ENCODE data around the gene SPATA24.
"Not testable (repeated sequence)": the region's sequence is repeated elsewhere in the genome, so short reads cannot be mapped to it uniquely, and the experiment has no call there.

Gene SPATA24

DNA sequence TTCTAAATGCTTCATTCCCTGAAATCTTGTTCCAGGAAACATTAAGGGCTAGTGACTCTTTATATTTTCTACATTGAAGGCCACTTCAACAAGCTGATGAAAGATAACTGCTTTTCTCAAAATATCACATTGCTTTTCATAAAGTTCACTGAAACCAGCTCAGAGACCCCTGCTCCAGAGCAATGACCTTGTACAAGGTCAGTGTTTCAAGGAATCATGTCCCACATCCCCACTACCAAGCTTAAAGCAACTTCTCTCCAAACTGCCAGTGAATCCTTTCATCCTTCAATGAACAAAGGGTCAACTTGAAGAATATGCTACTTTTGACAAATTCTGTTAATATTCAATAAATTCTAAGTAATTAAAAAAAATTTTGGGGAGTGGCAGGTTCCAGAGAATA, 12.0 kb upstream of the SPATA24 start:
- no peak for DNase-seq

DNA sequence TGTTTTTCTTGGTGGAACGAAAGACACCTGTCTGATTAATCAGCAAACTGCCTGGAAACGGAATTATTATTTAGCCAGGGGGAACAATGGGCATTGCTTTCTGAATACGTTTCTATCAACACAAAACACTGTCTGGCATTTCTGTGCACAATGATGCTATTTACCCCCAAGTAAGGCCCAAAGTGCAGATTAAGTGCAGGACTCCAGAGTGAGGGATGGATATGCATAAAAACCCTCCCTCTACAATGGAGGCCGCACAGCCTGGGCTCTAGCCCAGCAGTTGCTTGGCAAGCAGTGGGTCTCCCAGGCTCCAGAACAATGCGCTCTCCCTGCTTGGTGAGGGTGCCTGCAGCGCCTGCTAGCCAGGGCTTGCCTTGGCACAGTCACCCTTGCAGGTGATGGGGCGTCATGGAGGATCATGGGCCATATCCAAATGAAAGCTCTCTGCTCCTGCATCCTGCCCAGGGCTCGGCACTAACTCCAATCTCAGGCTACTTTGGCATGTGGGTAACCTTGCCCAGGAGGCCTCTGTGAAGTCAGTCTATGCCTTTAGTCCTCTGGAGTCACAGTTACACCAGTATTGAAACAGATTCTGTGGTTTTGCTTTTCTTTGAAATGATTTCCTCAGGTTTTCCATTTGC, 11.5 kb upstream of the SPATA24 start:
- no peak for DNase-seq

DNA sequence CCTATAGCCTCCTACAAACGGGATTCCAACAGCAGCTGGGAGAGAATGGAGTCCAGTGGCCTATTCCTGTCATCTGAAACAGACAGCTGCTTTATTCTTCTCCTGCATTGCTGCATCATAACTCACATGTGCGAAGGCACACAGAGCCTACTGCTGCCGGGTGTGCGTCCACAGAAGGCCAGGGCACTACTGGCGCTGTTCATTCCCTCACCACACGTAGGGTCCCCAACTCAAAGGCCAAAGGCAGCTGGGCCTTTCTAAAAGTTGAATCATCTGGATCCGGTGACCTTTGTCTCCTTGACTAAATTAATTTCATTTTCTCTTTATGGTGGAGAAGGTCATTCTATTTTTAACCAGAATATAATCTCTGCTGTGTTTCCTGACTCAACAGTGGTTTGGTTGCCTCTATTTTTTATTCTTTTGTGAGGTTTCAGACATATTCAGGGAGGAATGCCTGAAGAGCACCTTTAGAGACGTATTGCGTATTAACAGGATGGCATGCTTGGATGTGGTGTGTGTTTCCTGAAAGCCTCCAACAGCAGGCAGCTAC, 10.8 kb upstream of the SPATA24 start:
- no peak for DNase-seq

DNA sequence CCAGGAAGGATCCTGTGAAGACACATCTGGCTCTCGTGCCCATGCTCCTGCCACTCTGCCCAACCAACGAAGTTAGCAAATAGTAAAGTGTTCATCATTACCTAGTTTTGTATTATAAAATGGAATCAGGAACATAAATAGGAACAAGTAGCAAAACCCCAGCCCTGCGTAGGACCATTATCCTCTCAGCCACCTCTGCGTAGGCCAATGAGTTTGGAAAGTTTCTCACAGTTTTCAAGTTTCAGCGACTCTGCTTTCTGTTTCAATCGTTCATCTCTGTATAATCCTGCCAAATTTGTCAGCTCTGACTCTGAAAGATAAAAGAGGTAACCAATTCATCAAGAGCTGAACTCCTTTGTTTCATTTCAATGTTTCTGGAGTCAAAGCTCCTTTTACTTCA, 10.1 kb upstream of the SPATA24 start:
- DNase-seq: no peak

DNA sequence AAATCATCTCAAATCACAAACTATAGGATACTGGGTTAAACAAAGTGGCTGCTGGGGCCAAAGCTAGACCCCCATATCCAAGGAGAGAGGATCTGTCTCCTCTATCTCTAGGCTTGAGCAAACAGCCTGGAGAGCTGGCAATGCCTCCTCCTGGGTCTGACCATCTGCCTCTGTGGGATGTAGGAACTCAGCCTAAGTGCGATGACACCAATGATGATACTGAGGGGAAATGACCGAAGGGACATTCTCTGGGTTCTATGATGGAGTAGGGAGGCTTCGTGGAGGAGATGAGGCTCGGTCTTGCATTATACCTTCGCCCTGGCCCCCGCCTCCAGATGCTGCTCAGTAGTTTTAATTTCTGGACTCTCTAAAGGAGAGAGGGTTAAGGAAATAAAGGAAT, 9.3 kb upstream of the SPATA24 start:
- DNase-seq: no peak

DNA sequence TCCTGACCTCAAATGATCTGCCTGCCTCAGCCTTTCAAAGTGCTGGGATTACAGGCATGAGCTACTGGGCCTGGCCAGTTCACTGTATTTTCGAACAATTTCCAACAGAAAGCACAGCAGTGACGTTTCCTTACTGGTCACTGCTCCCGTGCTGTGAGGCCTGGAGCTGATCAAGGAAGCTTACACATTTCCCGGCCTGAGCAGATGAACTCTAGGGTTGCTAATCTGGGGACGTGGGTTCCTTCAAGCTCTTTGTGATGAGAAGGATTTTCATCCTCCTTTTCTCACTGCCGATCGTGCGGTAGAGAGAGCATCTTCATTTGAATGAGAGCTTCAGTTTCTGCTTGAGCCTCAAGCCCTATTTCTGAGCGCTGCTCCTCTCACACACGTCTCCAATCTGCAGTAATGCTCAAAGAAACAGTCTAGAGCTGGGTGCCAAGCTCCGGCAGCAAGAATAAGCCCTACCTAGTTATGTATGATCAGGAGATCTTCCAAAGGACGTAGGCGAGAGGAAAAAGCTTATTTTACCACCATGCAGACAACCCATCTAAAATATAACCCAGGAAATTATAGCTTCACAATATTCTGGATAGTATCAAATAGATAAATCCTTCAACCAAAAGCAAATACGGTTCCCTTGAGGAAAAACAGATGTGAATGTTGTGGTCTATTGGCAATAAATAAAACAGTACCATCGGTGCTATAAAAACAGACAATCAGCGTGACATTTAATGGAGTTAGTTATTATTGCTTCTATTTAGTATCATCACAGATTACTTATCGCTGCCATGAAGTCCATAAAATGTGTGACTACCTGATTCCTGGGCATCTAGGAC, 7.3 kb upstream of the SPATA24 start:
- DNase-seq: no peak

DNA sequence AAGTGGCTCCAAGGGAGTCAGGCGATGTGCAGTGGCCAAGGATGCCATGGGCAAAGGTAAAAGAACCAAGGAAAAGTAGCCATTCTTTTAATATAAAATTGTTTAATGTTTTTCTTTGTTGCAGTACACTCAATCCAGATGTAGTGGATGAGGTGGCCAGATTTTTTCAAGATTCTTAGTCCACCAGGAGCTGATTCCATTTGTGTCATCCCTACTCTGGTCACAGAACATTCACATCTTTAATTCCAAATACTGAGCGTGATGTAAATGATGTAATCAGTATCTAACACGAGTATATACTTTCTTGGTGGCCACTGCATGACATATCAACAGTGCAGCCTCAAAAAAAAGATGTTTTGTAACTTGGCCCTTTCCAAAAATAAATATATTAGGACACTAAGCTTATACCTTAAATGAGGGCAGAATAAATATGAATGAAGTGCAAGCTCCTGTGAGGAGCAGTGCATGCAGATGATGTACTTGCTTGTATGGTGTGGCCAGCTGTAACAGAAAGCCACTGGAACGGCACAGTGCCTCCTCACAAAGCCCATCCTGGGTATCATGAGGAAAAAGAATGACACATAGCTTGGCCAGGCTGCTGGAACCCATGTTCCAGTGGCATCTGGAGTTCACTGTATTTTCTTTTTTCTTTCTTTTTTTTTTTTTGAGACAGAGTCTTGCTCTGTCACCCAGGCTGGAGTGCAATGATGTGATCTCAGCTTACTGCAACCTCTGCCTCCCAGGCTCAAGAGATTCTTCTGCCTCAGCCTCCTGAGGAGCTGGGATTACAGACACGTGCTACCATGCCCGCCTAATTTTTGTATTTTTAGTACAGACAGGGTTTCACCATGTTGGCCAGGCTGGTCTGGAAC, 6.5 kb upstream of the SPATA24 start:
- DNase-seq: no peak

DNA sequence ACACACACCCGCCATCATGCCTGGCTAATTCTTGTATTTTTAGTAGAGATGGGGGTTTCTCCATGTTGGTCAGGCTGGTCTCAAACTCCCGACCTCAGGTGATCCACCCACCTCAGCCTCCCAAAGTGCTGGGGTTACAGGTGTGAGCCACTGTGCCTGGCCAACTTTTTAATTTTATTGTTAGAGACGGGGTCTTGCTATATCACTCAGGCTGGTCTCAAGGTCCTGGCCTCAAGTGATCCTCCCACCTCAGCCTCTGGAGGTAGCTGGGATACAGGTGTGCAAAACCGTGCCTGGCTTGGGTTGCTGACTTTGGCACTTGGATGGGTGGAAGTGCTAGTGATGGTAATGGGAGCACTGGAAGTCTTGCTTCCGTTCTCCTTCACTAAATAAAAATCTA, 5.2 kb upstream of the SPATA24 start:
- not testable (repeated sequence) for DNase-seq

DNA sequence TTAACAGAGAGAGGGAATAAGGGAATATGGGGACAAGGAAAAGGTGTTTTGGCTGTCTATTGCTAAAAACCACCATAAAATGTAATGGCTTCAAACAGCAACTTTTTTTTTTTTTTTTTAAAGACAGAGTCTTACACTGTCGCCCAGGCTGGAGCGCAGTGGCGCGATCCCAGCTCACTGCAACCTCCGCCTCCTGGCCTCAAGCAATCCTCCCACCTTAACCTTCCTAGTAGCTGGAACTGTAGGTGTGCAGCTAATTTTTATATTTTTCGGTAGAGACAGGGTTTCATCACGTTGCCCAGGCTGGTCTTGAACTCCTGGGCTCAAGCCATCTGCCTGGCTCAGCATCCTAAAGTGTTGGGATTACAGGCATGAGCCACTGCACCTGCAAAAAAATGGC, 4.3 kb upstream of the SPATA24 start:
- no peak for DNase-seq

DNA sequence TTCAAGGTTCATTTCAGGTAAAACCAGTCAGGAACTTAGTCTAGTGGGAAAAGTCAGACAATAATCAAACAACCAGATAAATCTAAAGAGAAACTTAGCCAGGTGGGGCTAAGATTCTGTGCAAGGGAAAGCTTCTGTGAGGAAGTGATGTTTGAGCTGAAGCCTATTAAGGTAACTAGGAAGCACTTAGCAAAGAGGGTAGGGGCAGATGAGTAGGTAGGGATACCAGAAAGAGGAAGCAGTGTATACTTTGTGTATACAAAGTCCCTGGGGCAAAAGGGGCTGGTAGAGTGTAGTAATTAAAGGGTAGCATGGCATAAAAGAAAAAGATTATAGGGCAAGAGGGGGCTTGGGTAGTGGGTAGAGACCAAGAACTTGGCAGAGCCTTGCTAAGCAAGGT, 3.6 kb upstream of the SPATA24 start:
- DNase-seq: no peak

DNA sequence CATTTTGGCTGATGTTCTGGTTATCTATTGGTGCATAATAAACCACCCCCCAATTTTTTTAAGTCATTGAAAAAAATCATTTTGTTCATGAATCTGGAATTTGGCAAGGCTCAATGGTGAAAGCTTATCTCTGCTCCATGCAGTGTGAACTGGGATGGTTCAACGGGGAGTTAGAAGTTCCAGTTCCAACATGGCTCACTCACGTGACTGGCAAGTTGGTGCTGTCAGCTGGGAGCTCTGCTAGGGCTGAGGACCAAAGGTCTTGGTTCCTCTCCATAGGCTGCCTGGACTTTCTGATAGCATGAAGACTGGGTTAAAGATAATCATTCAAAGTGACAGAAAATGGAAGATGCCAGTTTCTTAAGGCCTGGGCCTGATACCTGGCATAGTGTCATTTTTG, 3.1 kb upstream of the SPATA24 start:
- DNase-seq: no peak

DNA sequence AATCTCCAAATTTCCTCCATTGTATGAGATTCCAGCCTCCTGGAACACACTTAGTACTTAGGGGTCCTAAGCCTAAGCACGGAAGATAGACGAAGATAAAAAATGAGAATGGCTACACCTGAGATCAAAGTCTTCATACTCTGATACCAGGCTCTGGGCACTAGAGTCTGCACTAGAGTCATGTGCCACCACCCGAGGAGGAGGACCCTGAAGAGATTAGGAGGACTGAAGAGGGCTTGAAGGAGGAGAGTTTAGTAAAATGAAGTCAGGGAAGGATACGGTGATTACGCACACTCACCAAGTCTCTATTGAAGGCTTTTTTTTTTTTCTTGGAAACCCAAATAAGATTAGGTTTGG, 573 bp upstream of the SPATA24 start:
- DNase-seq: no peak

DNA sequence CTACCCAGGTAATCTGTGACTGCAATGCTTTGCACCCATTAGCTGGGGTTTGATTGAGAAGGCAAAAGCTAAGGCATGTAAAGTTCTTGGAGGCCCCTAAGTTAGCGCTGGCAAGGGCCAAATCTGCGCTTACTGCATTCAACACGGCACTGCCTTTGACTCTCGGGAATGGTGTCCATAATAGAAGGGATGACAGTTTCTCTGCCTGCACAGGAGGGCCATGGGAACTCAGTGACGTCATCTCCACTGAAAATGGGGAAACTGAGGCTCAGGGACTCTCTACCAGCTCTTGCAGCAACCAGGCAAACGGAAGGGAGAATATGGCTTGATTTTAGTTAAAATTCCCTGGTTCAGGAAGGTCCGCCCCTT, 487 bp downstream of the SPATA24 start:
- no peak for DNase-seq

DNA sequence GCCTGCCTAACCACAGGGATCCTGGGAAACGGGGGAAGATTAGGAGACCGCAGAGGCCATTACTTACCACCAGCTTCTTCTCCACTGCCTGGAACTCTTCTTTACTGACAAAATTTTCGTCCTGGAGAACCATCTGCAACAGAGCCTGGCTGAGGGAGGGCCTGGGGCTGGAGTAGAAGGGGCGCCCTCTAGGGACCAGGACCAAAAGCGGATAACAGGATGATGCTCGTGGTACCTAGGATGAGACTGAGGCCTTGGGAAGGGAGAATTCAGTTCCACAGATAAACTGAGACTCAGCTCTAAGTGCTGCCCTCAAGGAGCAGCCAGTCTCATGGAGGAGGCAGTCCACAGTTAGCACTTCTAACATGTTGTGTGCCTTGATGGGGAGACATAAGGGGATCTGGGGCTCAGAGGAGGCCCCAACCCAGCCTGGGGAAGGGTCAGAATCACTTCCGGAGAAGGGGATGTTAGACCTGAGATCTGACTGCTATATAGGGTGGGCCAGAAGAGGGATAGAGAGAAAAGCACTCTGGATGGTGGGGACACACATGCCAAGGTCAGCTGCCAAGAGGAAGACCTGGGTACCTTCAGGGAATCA, 1.2 kb downstream of the SPATA24 start:
- no peak for DNase-seq

DNA sequence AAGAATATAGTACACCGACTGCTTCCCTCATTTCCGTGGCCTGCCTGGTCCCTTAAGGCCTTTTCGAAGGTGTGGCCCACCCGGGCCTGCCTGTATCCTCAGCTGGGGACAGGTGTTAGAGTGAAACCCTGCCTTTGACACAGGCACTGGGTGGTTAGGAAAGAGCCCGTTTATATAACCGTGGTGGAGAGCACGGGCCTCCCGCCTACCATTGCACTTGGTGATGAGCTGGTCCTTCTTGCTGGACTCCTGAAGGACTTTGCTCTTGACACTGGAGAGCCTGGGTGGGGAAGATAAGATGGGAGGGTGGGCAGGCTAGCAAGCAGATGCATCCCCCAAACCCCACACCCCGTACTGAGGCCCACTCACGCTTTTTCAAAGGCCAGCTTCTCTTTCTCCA, 2.3 kb downstream of the SPATA24 start:
- no peak for DNase-seq

DNA sequence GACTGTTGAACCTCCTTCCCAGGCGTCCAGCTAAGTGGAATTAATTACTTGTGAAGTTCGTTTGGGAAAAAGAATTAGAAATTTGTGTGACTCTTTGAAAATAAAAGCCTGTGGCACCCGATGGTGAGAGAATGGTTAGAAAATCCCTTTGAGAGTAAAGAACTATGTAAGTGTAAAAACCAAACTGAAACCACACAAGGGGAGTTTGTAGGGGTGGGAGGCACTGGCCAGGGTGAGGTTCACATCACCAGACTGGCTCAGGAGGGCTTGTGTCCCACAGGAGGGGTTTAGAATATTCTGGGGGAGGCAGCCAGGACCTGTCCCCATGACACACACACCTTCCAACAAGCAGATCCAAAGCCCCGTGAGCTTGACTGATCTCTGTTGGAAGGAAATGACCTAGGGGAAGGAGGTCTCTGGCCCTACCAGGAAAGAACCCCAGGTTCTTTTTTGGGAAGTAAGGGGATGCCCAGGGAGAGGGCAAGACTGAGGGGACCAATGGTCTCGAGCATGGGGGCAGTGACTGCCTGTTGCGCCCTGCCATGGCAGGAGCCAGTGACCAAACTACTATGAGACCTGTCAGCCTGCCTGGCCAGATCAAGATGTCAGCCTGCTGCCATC, 4.3 kb downstream of the SPATA24 start:
- no peak for DNase-seq

DNA sequence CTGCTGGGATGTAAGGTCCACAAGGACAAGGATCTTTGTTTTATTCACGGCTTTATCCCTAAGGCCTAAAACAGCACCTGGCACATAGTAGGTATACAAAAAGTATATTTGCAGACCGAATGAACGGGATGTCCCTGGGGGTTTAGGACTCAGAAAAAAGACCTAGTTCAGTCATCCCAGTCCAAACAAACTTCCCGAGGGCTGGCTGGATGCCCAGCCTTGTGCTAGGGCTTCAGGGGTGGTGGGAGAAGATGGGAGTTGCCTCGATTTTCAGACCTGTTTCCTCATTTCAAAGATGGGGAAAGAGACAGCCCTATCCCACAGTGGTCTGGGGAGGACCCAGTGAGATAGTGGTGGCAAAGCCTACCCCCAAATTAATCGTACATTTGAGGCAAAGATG, 6.0 kb downstream of the SPATA24 start:
- DNase-seq: no peak

DNA sequence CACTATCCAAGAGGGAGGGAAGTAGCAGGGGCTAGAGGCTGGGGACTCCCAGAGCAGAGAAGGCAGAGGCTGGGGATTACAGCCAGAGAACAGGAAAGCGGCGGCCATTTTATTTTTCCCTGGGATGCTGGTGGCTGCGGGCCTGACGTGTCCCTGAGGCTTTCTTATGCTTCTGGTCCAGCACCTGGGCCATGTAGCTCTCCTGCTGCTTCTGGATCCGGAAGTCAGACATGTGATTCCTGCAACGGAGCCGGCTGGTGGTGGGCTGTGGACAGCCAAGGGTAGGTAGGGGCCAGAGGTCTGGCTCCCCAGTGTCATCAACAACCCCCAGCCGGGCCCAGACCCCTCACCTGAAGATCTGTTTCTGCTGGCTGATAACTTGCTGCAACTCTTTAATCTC, 7.2 kb downstream of the SPATA24 start:
- DNase-seq: no peak

DNA sequence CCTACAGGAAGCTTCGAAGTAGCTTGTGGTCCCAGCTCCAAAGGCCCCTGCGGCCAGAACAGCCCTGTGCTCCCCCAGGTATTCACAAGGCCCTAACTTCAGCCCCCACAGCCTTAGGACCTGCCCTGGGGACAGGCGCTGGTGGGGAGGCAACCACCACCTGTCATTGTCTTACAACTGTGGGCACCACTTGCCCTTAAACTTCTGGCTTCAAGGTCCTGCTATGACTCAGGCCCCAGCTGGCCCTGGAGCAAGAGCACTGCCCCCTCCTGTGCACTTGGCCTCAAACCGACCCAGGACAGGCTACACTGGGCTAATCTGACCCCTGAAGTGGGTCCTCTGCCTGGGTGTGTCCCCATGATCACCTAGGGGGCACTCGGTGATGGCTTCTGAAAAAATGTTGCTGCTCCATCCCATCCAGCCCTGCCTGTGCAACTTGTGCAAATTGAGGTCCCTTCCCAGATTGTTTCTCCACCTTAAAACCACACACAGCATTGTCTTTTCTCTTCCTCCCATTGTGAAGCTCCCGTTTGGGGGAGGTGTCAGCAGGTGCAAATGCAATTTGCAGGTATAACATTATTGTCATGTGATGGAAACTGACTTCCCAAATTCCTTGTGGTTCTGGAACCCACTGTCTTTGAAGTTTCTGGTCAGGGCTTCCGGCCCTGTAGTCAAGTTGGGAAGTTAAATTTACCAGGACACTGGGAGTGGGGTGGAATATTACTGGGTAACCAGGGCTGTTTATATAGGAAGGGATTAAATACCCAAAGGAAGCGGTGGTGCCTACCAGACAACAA, 7.8 kb downstream of the SPATA24 start:
- DNase-seq: no peak

DNA sequence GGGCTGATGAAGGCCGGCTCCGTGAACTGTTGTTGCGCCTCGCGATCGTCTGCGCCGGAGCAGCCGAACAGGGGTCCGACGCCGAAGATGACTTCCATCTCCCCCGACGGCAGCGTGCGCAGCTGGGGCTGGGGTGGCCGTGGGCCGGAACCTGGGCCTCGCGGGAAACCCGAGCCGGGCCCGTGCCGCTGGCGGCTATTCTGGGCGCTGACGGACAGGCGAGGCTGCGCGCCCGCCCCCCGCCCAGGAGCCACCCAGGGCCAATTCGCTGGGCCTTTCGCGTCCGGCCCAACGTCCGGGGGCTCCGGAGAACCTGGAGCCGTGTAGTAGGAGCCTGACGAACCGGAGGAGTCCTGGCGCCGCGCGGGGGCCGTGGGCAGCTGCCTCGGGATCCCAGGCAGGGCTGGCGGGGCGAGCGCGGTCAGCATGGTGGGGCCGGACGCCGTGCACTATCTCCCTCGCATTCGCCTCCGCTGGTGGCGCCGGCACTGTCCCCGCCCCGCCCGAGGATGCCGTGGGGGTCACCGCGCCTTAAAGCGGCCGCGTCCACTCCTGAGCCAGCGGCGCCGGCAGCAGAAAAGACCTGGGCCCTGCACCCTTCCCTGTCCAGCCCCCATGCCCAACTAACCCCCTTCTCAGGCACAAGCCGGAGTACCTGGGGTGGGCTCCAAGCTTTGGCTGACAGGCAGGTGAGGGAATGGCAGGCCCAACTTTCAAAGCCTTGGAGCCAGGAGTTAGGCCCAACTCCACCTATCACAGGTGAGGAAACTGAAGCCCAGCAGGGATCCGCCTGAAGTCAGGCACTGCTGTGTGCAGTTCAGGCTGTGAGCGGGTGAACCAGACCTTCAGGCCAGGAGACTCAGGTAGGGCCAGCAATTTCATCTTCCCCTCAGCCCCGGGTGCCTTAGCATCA, 9.0 kb downstream of the SPATA24 start, which contains the start of gene PROB1:
Gene PROB1 (minus strand): TSS at position 451 of the 913 bp plus-strand sequence. CDS start 23 bp downstream, at position 428.
- DNase-seq: no peak
